ENCODE data around the gene CDC16.

CDC16 gene

DNA sequence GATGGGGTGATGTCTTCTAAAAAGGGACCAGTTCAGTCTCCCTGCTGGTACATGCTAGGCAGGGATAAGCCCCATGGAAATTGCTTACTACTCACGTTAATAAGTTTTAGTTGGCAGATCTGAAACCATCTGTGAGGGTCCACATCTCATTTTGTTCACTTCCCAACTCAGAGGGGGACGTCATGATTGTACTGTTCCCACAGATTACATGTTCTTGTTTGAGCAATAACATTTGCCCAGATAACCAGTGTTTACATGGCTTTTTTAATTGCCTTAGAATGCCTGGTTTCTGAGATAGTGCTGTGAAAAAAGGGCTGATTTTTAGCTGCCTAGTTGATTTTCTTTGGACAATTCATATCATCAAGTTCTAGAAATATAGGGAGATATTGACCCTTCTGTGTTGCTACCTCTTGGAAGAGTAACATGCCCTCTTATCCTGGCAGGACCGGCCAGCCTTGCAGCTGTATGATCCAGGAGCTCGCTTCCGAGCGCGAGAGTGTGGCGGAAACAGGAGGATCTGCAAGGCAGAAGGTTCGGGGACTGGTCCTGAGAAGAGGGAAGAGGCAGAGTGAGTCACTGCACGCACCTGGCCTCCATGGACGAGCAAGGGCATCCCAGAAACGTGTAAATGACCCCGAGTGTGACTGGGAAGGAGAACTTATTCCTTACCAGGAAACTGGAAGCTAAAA, 69.8 kb downstream of the CDC16 start:
- DNase-seq = no peak

DNA sequence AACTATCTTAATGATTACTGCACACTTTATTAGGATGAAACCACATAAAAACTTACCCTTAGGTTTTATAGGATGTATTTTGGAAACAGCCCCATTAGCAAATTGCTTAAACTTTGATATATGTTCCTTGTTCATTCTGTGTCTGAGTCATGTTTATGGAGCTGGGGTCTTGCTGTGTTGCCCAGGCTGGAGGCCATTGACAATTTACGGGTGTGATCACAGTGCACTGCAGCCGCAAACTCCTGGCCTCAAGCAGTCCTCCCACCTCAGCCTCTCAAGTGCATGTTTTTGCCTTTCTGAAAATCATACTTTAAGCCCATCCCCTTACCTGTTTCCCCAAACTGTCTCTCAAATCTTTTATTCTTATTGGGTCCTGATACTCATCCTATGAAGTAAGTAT, 74.4 kb downstream of the CDC16 start:
- DNase-seq = no peak

DNA sequence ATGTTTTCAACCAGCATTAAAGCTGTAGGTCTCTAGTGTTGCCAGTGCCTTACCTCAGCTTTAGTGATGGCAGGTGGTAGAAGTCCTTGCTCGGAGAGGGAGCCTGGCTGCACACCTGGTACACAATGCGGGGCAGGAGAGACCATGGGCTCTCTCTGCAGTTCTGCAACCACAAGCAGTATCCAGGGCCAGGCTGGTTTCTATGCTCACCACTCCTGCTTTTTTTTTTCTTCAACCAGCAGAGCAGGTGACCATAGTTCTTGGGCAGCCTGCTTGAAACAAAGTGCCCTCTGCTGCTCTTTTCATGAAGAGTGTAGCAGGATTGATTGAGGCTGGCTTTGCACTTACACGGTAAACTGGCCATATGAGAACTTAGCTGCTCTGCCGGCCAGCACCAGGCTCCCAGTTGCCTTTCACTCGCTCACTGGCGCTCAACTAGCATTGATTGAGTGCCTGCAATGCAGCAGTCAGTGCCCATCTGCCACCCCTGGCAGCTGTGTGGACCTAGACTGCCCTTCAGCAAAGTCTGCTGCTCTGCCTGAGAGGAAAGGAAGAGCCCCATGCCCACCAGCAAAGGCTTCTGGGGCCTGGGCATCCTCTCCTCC, 75.2 kb downstream of the CDC16 start:
- no peak for DNase-seq

DNA sequence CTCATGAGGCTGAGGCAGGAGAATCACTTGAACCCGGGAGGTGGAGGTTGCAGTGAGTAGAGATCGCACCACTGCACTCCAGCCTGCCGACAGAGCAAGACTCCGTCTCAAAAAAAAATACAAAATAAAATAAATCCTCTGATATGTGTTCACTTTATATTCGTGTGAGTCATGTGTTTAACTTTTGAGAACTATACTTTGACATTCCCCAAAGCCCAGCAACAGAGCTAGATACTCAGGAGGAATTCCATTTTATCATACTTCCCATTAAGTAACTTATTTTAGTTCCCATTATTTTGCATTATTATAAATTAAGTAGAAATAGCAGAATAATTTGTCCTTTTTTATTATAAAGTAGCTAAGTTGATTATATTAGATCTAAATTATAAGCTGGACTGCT, 76.3 kb downstream of the CDC16 start:
- DNase-seq = no peak

DNA sequence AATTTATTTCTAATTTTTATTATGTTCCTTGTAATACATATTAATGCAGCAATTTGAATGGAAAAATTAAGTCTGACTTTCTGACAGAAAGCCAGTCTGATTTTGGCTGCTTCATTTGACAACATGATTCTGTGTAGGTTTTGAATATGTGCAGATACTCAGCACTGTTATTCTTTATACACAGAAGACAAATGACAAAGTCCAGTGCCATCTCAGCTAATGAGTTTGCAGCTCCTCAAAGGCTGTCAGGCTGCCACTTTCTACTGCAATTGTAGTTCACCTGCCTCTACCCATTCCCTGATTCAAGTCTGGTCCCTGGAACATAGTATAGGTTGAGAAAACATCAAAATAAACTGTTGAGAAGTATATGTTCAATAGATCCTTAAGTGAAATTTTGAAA, 76.7 kb downstream of the CDC16 start:
- DNase-seq = no peak

DNA sequence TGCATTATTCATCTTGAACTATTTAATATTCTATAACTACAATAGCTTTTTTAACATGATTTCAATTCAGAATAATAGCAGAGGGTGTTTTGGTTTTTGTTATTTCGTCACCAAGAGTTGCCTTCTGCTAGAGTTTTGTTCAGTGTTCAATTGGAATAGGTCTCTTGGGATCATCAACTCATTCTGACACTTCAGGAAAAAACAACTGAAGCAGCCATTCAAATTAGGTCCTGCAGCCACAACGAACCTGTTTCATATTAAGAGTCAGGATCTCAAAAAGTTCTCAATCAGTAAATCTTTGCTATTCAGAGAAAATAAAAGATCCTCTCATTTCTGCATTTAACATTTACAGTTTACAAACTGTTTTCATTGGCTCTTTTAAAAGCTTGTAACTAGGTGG, 77.2 kb downstream of the CDC16 start:
- DNase-seq = no peak

DNA sequence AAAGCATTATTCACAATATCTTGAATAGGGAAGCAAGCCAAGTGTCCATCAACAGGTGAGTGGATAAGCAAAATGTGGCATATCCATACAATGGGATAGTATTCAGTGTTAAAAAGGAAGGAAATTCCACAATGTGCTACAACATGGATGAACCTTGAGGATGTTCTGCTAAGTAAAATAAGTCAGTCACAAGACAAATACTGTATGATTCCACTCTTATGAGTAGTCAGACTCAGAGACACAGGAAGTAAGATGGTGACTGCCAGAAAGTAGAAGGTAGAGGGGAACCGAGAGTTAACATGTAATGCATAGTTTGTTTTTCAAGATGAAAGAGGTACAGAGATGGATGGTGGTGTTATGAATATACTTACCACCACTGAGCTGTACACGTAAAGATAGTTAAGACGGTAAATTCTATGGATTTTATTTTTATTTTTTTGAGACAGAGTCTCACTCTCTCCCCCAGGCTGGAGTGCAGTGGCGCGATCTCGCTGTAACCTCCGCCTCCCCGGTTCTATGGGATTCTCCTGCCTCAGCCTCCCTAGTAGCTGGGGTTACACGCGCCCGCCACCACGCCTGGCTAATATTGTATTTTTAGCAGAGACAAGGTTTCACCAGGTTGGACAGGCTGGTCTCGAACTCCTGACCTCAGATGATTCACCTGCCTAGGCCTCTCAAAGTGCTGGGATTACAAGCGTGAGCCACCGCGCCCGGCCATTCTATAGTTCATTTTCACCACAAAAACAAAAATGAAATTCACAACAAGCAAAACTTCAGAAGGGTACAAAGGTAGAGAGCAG, 78.6 kb downstream of the CDC16 start:
- peak; percentile 78 for DNase-seq

DNA sequence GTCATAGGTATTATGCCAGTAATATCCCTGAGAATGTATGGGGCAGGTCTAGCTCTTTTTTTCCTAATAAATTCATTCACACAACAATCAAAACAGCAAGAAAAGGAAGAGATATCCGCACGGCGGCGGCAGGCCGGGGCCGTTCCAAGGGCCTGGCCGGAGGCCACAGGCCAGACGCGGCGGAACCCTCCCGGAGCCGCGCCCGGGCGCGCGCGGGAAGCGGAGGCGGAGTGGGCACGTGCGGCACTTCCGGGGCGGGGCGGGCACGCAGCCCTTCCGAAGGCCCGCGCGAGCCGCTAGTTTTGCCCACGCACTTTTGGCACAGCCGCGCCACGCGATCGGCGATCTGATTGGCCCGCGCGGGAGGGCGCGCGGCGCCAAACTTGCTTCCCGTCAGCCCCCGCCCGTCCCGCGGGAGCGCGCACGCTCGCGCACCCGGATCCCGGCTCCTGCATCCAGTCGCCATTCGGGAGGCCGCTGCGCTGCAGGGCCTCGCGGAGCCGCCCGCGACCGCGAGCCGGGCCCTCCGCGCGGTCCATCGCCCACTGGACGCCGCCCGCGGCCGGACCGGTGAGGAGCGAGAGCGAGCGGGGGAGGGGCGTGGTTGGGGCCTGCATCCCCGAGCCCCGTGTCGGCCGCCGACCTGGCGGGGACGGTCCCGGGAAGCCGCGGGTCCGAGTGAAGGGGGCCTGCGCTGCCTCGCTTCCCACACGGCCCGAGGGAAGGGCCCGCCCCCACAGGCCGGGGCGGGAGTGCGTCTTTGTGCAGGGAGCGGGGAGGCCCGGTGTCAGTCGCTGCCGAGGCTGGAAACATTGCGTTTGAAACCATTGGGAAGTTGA, 79.6 kb downstream of the CDC16 start, which contains the start of gene CHAMP1:
TSS of gene CHAMP1 (plus strand) at position 430 of the 839 bp plus-strand sequence. CDS start 9,340 bp downstream, outside the sequence.
- DNase-seq = peak; percentile 97

DNA sequence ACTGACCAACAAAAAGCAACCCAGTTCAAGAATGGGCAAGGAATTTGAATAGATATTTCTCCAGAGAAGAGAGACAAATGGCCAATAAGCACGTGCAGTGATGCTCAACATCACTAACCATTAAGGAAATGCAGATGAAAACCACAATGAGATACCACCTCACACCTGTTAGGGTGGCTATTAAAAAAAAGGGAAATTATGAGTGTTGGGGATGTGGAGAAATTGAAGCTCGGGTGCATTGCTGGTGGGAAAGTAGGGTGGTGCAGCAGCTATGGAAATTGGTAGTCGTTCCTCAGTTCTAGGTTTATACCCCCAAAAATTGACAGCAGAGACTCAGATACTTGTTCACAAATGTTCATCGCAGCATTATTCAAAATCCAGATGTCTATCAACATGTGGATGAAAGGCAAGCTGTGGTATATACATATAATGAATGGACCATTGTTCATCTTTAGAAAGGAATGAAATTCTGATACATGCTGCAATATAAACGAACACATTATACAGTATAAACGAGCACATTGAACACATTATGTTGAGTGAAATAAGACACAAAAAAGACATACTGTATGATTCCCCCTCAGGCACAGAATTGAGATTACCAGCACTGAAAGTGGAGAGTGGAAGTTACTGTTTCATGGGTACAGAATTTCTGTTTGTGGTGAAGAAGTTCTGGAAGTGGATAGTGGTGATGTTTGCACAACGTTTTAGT, 80.5 kb downstream of the CDC16 start:
- no peak for DNase-seq

DNA sequence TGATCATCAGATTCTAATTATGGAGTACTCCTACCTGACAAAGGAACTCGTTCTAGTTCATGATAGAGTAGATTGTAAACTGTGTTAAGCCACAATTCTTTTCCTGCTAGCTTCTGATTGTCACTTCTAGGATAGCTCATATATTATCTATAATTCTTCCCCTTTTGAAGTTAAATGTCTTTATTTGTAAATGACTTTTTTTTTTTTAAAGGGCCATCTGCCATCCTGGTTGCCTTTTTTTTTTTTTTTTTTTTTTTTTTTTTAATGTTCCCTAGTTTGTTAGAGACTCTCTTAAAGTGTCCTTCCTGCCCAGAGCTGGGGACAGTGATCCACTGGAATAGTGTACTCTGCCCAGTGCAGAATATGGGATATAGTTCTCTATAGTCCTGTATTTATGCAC, 83.9 kb downstream of the CDC16 start:
- DNase-seq = no peak

DNA sequence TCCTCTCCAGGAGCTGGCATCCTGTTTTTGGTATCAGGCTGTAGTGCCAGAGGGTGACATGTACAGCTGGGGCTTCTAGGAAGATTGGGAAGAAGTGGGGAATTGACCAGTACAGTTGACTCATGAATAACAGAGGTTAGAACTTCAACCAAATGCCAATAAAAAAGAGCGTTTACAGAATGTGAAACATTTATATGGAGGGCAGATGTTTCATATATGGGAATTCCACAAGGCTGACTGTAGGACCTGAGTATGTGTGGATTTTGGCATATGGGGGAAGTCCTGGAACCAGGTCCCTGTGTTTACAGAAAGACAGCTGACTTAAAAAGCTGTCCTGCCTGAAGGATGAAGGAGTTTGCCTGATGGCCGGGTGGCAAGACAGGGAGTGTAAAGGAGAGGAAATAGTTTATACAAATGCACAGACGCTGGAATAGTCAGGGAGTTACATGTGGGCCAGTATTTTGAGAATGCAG, 84.8 kb downstream of the CDC16 start:
- DNase-seq = no peak

DNA sequence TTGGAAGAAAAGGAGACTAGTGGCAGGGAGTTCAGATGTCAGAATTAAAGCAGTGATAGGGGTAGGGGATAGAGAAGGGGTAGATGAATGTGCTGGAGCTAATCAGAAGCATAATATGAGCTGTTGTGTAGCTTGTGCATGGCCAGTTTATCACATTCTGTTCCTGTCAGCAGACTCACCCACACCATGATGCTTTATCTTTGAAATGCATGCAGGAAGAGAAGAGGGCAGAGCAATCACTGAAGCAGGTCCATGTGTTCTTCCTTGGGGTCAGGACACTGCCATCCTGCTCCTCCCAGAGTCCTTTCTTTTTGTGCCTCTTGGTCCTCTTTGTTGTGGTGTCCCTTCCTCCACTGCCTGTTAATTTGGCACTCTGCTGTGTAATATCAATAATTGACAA, 85.4 kb downstream of the CDC16 start:
- DNase-seq = no peak

DNA sequence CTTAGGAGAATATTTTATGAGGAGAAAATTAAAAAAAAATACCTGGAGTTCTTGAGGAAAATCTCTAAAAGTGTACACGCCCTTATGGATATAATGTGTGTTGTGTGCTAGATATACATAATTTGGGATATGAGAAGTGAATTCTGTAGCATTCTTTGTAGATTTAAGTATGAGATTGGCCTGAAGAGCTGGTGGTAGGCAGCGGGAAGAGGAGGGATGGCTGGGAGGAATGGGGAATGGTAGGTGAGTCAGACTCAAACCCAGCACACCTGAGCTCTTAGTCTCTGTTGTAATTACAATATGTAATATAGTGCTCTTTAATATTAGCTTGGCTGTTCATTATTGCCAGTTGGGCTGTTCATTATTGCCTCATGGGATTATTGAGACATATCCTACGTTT, 86.6 kb downstream of the CDC16 start:
- no peak for DNase-seq
